Stimulated activated CD8-positive, alpha-beta memory T cell treated with anti-CD3 and anti-CD28 coated beads, Interleukin-7, amount 100 ng/mL, for 4 hours (primary cell): Measurements from ENCODE around the gene KIF13A.
"Not testable (repeated sequence)": the region's sequence is repeated elsewhere in the genome, so short reads cannot be mapped to it uniquely, and the experiment has no call there.

Experiments used
- DNase-seq, 2 donors: peaks; one replicate each; pipeline ENCODE4 v3.0.0-alpha.2; 2020; ENCODE audit warnings: low read depth in 2 of 2

The KIF13A gene

DNA sequence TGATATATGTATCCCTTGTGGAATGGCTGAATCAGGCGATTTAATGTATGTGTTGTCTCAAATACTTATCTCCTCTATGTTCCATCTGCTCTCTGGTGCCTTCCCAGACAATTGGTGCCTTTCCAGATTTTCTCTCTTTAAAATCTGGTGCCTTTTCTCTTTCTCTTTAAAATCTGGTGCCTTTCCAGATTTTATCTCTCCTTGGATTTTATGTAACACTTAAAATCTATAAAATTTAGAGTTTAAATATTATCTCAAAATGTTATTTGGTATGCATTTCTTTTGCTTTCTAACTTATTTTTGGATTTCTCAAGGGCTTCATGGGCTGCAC lies 116.3 kb downstream of the KIF13A start:
- no peak for DNase-seq

DNA sequence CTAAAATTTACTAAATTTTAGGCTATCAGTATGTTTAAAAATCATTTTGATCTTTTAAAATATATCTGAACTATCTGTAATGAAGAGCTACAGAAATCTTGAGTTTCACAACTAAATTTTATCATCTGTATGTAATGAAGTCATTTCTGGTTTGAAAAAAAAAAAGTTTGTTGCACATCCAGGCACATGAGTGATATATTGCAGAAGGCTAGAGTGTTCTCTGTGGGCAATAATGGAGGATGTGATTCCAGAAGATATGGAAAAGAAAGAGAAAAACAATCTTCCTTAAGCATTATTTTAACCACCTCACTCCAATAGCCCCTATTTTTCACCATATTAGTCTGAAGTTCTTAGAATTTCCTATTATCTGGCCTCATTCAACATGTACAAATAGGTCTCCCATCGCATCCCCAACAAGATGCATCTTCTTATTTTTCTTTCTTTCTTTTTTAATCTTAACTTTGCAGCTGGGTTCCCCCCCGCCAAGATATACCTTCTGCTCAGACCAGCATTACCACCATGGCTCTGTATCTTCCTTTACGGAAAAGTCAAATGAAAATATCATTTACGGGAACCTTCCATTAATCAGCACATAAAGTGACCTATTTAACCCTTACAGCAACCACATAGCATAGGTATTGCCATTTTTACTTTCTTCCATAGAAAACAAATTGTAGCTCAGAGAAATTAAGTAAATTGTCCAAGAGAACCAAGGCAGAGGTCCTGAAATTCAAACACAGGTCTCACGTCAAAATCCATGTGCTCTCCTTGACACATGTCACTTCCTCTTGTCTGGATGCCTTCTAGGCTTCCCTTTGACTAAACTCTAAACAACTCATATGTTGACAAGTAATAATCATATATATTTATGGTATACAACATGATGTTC lies 116.9 kb downstream of the KIF13A start:
- DNase-seq: no peak

DNA sequence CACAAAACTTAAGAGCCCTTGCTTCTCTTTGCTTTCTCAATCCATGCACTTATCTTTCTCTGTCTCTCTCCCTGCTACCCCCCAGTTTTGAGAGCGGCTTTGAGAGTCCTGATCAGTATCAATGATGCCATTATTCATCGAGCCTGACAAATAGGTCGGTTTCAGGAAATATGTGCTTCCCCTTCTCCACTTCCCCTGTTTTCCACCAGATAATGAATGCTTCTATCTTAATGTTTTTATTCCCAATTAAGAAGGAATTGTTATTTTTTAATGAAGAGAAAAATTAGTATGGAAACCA lies 117.7 kb downstream of the KIF13A start:
- DNase-seq: no peak

DNA sequence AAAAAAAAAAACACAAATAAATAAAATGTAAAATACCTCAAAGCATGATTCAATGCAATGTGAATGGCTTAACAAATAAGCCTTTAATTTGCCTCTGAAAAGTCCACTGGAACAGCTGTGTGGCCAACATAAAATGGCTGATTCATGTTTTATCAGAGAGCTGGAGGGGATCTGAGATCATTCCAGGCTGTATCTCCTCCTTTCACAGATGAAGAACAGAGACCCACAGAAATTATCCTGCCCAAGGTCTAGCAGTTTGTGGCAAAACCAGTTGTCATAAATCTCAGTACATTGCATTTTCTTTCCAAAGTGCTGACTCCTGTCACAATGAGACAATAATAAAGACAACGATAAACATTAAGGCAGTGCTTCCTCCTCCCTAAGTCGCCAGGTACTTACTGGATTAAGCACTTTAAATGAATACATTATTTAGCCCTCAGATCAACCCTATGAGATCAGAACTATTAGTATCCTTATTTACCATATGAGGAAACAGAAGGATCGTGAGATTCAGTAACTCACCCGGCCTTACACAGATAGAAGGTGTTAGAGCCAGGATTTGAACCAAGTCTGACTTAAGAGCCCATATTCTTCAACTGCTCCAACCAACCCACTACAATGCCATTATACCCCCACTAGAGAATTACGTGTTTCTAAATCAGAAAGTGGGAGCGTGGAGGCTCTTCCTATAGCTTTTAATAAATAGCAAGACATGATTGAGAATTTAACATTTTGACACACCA lies 118.3 kb downstream of the KIF13A start:
- no peak for DNase-seq

DNA sequence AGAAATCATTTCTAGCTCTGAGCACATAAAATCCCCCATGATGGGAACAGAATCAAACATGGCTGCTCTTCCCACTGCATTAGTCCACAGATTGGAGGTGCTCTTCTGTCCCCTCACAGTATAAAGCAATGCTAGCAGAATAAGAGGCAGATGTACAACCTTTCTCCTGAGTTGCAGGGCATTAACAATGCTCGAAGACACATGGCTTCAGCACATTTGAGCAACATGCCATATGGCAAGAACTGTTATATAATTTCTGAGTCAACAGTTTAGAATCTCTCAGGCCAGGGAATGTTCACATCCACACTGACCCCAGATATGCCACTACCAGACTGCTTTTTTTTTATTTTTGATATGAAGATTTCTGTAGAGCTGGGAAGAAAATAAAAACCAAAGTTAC lies 119.6 kb downstream of the KIF13A start:
- no peak for DNase-seq

DNA sequence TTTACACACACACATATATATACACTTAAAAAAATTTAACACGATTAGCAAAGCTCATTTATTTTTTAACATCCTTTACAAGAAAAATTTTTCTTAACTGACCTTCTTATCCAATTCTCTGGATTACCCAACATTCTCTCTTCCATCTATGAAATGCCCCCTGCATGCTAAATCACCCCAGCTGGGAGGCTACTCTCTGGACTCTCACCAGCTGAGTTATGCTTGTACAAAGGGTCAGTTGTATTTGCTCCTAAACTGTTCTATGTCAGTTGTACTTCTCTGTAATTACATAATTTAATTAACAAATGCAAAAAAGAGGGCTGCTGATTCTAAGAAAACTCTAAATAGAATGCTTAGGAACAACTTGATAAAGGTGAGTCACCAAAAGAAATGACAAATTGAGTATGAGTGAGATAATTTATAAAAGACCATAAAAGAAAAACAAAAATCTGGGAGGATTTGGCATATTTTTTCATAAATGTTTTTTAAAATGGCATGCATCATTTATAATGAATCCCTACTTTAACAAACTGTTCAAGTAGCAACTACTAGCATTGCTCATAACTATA lies 120.5 kb downstream of the KIF13A start:
- no peak for DNase-seq

DNA sequence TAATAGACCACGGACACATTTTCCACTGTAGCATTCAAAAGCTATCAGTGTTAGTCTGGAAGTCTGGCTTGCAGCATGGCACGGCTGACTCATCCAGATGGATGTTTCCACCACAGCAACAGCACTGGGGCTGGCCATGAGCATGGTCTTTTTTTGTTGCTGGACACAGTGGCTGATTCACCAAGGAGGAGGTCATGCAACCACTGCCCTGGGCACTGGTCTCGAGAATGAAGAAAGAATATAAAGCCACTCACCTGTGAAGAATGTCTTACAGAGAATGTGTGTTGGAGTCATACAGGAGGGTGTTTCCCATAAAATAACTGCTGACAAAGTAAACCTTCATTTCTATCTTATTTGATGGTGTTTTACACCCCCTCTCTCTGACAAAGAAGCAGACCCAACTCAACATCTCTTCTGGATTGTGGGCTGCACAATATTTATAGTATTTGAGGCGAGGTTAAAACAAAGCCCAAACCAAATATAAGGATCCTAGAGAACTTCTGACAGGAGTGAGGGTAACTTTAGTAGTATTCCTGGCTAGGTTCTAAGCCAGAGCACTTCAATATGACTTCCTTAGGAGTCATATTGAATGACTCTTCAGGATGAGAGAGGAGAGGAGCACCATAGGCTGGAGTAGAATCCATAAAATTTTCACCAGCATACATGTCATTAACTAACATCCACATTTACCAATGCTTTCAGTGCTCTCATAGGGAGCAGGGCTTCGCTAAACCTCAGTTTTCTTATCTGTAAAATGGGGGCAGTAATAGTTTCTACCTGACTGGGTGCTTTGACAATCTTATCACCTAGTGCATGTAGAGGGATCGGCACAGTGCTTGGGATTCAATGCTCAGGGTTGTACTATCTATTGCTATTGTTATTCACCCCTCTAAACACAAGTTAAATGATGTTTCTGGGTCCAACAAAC lies 121.4 kb downstream of the KIF13A start:
- no peak for DNase-seq

DNA sequence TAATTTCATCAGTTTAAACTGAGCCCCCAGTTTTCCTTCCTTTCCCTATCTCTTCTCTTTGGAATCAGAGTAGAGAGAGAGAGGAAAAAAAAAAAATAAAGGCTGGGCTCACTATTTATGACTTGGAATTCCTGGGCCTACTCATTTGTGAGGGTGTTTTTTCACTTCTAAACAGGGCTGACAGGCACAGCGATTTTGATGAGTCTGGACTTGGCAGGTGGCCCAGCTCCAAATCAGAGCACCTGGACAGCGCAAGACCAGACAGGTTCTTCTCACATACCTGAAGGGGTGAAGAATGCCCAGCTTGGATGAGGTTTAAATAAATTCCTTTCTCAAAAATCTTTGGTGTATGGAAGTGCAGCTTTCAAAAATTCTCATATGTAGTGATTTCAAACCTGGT lies 122.2 kb downstream of the KIF13A start:
- DNase-seq: no peak

DNA sequence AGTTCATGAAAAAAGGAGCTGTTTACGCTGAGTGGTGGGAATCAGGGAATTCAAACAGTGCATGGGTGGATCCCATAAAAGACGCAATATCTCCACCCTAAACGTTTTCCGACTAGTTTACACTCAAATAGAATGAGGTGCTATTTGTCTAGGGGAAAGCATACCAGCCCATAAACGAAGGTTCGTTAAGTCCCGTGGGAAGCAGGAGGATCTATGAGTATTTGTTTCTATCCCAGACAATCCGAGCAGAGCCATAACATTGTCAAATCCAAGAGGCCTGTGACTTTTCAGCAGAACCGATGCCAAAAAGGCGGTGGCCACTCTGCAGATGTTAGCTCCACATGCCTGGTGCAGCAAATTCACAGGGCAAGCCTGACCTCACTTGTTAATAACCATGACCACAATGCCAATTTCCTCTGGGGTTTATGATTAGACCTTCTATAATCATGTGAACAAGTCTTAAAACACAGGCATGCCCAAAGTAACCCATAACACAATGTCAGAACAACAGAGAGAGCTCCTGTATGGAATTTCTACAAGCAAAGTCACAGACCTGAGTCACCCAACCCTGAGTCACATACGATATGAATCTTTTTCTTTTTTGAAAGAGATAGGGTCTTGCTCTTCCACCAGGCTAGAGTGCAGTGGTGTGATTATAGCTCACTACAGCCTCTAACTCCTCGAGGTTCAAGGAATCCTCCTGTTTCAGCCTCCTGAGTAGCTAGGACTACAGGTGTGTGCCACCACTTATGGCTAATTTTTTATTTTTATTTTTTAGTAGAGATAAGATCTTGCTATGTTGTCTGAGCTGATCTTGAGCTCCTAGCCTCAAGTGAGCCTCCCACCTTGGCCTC lies 123.3 kb downstream of the KIF13A start:
- DNase-seq: no peak

DNA sequence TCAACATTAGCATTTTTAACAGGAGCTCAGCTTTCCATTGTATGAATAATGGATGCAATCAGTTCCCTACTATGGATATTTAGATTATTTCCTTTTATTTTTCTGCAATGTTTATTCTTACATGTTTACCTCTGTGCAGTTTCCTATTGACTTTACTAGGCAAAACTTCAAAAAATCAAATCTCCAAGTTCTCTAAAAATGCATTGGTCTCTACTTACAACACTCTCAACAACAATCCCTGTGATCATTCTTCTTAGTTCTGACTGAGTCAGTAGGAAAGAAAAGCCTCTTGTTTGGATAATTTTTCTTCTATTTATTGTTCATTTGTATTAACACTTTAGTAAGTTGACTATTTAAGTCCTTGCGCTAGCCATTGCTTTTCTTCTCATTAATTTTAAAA lies 126.1 kb downstream of the KIF13A start:
- DNase-seq: no peak

DNA sequence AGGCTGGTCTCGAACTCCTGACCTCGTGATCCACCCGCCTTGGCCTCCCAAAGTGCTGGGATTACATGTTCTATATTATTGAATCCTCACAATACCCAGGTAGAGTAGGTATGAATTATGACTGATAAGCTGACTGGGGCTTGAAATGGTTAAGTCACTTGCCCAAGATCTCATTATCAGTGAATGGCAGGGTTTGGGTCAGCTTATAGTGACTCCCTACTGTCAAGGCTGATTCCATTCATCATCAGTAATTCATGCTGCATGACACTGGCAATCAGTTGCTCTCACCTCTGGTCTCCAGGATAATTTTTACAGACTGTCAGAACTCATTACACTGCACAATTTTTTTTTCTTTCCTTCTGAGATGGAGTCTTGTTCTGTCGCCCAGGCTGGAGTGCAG lies 127.6 kb downstream of the KIF13A start:
- no peak for DNase-seq

DNA sequence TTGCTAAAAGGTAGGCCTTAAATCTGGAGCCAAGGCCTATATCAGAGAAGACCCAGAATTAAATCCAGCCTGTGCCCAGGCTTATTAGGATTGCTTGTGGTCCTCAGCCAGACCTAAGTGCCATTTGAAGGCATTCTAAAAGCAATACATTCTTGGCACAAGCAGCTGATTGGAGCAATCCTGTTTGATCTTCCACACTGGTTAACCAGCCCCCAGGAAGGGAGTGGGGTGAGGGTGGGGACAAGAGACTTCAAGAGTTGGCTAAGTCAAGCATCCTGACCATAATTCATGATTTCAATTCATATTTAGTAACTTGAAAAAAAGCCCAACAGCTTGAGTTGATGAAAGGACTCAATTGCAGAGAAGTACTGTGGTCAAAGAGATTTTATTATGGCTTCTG lies 128.9 kb downstream of the KIF13A start:
- DNase-seq: no peak

DNA sequence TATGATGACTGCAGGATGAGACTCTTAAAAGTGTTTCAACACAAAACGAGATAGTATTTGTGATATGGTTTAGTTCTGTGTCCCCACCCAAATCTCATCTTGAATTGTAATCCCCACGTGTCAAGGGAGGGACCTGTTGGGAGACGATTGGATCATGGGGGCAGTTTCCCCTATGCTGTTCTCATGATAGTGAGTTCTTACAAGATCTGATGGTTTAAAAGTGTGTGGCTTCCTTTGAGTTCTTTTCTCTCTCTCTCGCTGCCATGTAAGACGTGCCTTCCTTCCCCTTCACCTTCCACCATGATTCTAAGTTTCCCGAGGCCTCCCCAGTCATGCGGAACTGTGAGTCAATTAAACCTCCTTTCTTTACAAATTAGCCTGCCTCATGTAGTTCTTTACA lies 130.2 kb downstream of the KIF13A start:
- DNase-seq: not testable (repeated sequence)

DNA sequence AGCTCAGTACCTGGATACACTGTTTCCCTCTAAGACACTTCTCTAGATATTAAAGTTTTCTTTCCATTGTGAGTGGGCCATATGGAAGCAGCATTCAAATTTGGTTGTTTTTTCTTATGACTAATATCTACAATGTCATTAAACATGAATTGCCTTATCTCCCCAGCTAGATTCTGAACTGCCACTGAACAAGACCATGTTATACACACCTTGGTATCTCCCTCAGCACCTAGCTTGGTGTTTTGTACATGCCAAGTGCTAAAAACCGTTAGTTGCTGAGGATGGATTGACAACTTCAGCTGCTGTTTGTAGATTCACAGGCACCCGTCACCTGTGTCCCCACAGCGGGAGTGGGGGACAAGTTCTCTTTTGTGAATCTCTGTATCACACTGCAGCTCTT lies 131.1 kb downstream of the KIF13A start:
- DNase-seq: no peak

DNA sequence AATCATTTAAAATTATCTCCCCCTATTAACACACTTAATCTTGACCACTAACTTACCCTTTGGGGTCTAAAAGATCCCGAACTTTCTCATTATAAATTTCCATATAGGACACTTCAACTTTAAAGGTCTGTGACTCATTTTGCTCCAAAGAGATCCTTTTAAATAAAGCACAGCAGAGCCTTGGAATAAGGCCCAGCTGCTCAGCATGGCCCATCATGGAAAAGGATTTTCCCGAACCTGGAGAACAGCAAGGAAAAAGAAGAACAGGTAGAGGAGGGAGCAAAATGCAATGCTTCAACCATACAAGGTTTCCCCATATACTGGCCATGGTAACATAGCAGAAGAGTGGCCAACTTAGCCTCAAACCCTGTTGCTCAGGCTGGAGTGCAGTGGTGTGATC lies 132.1 kb downstream of the KIF13A start:
- no peak for DNase-seq

DNA sequence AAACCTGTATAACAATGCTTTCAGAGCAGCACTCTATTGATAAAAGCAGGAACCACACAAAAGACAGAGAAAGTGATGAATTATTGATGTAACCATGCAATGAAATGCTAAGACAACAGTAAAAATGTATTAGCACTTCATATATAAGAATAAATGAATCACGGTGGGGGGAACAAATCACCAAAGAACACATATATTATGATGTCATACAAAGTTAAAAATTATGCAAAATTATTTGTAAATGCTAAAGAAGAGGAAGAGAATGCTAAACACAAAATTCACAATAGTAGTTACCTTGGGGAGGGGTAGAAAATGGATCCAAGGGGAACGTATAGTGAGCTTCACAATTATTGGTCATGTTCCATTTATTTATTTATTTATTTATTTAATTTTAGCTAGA lies 133.9 kb downstream of the KIF13A start:
- DNase-seq: no peak

DNA sequence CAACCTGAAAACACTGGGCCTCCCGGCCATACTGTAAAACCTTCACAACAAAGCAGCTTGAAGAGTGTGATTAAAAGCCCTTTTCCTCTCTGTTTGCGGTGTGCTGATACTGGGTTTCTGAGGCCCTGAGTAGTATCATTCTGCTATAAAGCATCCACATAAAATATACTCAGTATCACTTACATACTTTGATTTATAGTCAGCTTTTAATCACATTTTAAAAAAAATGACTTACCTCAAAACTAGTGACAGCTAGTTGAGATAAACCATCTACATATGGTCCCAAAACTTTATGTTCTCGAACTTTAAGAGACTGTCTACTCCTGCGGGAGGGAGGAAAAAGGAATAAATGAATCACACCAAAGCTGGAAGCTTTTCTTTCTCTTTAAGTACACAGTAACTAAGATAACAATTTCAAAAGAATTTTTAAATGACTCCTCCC lies 135.7 kb downstream of the KIF13A start:
- DNase-seq: no peak

DNA sequence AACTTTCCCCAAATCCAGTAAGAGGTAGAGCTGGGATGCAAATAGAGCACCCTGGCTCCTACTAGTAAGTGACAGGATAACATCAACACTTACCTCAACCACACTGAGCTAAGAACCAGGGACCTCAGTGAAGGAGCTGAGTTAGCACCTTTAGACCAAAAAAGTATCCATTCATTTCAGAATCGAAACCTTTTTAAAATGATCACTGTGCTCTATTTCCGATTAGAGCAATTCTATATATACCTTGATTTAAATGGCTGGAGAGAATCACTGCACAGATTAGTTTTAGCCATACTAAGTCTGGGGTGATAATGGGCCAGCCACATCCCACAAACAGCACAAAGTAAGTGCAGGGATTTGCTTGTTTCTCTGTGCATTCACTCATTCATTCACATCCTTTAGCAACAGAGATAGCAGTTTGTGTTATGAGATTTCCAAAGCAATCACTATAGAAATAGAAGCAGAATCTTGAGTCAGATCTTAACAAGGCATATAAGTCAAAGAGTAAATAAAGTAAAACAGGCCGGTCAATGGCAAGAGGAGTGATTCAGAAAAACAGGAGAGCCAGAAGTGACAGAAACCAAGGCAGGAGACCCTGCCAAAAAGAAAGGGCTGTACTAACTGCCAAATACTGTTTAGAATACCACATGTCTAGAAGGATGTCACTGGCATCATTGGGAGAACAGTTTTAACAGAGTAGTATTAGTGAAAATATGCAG lies 136.3 kb downstream of the KIF13A start:
- DNase-seq: no peak

DNA sequence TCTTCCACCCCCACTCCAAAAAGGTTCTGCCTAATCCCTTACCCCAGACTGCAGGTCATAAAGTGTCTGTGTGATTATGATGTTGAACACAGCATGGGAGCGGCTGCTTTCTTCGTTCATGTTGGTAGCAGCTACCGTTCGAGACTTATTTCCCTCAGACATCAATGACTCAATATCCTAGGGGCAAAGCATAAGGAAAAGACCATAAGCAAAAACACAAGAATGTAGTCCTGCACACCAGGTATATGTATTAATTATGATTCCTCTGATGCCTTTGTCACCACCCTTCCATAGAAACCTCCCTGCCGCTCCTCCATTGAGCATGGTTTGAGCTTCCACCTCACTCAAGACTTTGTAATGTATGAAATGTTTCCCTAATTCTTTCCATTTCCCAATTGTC lies 137.2 kb downstream of the KIF13A start:
- DNase-seq: no peak

DNA sequence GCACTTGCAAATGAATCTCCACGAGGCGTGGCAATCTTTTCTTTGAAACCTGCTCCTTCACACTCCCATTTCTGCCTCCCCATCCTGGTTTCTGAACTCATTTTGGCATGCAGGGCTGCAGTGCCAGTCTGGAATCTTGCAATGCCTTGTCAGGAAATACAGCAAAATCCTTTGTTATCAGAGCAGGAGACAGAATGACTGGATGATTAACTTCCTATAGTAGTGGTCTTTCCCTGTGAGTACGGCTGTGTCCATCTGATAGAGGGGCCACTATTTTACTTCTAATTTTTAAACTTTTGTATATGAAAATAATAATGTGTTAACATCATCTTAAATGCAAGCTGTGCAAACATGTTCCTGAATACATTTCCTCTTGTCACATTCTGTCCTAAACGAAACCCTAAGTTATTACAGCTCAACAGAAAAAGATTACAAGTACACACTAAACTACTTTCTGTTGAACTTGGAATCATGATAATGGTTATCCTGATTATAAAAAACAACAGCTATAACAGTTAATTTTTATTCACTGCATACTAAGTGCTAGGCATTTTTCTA lies 140.2 kb downstream of the KIF13A start:
- DNase-seq: no peak
